Bronchial epithelial cell (primary cell): Measurements from ENCODE around the gene FIBCD1. TPM values are rescaled to one million over a fixed set of nuclear protein-coding genes. Genes with fewer than 3 reads are reported as not detected.

Source experiments
- DNase-seq: peaks from one replicate; pipeline ENCODE4 v3.0.0-alpha.2; 2010; ENCODE audit warnings: low read depth
- FAIRE-seq: peaks from 2 replicates; lab custom pipeline; 2011; peaks lifted over from hg19 to GRCh38; lab: Jason Lieb, UNC
- H3K27me3 ChIP-seq: 2 replicates; pipeline ENCODE4 v1.5.1; 2011; ENCODE audit warnings: low read length; ENCODE audit not compliant: control insufficient read depth, insufficient read depth
- H3K36me3 ChIP-seq: 2 replicates; pipeline ENCODE4 v1.5.1; 2011; ENCODE audit warnings: low read length; ENCODE audit not compliant: control insufficient read depth, insufficient read depth
- H3K4me3 ChIP-seq: 2 replicates; pipeline ENCODE4 v1.5.1; 2011; ENCODE audit warnings: mild to moderate bottlenecking, low read depth, low read length, control low read depth
- total RNA-seq: library from RNA; depleted of rRNA; stranded (reverse); fragments of >200 nt; gene quantifications from 2 replicates; pipeline ENCODE4 v1.2.1, GENCODE V29; 2014
- TF ChIP-seq, protein P1 (sequence below): IDR thresholded peaks from 2 replicates; pipeline ENCODE4 v1.5.1; 2011; ENCODE audit warnings: mild to moderate bottlenecking, moderate library complexity, low read length, control low read depth, inconsistent platforms; ENCODE audit not compliant: insufficient read depth, severe bottlenecking

Gene FIBCD1
- total RNA-seq, 1 donor from 2014 or later = 0.26 TPM

GRCh38 chr9:130887494-130888144 is 51.4 kb downstream of the FIBCD1 start:
- DNase-seq (no peak), FAIRE-seq (no peak)
- TF ChIP-seq, protein P1, sequence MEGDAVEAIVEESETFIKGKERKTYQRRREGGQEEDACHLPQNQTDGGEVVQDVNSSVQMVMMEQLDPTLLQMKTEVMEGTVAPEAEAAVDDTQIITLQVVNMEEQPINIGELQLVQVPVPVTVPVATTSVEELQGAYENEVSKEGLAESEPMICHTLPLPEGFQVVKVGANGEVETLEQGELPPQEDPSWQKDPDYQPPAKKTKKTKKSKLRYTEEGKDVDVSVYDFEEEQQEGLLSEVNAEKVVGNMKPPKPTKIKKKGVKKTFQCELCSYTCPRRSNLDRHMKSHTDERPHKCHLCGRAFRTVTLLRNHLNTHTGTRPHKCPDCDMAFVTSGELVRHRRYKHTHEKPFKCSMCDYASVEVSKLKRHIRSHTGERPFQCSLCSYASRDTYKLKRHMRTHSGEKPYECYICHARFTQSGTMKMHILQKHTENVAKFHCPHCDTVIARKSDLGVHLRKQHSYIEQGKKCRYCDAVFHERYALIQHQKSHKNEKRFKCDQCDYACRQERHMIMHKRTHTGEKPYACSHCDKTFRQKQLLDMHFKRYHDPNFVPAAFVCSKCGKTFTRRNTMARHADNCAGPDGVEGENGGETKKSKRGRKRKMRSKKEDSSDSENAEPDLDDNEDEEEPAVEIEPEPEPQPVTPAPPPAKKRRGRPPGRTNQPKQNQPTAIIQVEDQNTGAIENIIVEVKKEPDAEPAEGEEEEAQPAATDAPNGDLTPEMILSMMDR = no peak
- peaks cover 24% of the 10 kb centered on the region for H3K36me3 ChIP-seq
- H3K4me3 ChIP-seq = no peak overlapping the region
- H3K27me3 ChIP-seq = no peaks in the 10 kb centered on the region

GRCh38 chr9:130886981-130887380 is 52.1 kb downstream of the FIBCD1 start:
- Histone ChIP-seq H3K27me3 (no peaks in the 10 kb centered on the region), H3K4me3 (no peak overlapping the region), H3K36me3 (peaks cover 25% of the 10 kb centered on the region)
- TF ChIP-seq, protein P1 = no peak
- FAIRE-seq (no peak), DNase-seq (no peak)

GRCh38 chr9:130885484-130886375 is 53.3 kb downstream of the FIBCD1 start:
- TF ChIP-seq, protein P1 = no peak
- H3K4me3 ChIP-seq = no peak overlapping the region
- FAIRE-seq = no peak
- H3K36me3 ChIP-seq = peaks cover 31% of the 10 kb centered on the region
- DNase-seq = peak; percentile 22
- H3K27me3 ChIP-seq = no peaks in the 10 kb centered on the region

GRCh38 chr9:130884542-130885483 is 54.2 kb downstream of the FIBCD1 start:
- DNase-seq (no peak), FAIRE-seq (no peak)
- Histone ChIP-seq H3K4me3 (no peak overlapping the region), H3K36me3 (peaks cover 35% of the 10 kb centered on the region), H3K27me3 (no peaks in the 10 kb centered on the region)
- TF ChIP-seq, protein P1 = no peak

DNA sequence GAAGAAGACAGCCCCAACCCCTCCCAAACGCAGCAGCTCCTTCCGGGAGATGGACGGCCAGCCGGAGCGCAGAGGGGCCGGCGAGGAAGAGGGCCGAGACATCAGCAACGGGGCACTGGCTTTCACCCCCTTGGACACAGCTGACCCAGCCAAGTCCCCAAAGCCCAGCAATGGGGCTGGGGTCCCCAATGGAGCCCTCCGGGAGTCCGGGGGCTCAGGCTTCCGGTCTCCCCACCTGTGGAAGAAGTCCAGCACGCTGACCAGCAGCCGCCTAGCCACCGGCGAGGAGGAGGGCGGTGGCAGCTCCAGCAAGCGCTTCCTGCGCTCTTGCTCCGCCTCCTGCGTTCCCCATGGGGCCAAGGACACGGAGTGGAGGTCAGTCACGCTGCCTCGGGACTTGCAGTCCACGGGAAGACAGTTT is 54.9 kb downstream of the FIBCD1 start:
- no peak for FAIRE-seq
- Histone ChIP-seq H3K27me3 (no peaks in the 10 kb centered on the region), H3K4me3 (no peak overlapping the region), H3K36me3 (peaks cover 36% of the 10 kb centered on the region)
- TF ChIP-seq, protein P1 = no peak
- no peak for DNase-seq
